Smooth muscle cell (in vitro differentiated cells): ENCODE measurements around the gene SLC4A4. TPM values are rescaled to one million over a fixed set of nuclear protein-coding genes. Genes with fewer than 3 reads are reported as not detected.

ENCODE experiments used
- DNase-seq: peaks from one replicate; lab custom pipeline; 2025; ENCODE audit not compliant: unreplicated experiment; lab: John Stamatoyannopoulos, UW
- H2AFZ ChIP-seq: fragments of 200-600 bp; sonication (generic); 2 replicates; pipeline ENCODE4 v1.6.0; 2016; ENCODE audit warnings: antibody characterized with exemption, low read depth, mild to moderate bottlenecking
- H3F3A ChIP-seq: fragments of 200-600 bp; sonication (generic); 2 replicates; pipeline ENCODE4 v1.6.0; 2017; ENCODE audit warnings: antibody characterized with exemption, low read depth
- H3K27ac ChIP-seq: fragments of 200-600 bp; sonication (generic); 2 replicates; pipeline ENCODE4 v1.5.1; 2016; ENCODE audit warnings: low read depth, mild to moderate bottlenecking
- H3K27me3 ChIP-seq: fragments of 200-600 bp; sonication (generic); 2 replicates; pipeline ENCODE4 v1.6.1; 2016; ENCODE audit warnings: low read depth, mild to moderate bottlenecking
- H3K36me3 ChIP-seq: fragments of 200-600 bp; sonication (generic); 2 replicates; pipeline ENCODE4 v1.5.1; 2016; ENCODE audit warnings: low read depth
- H3K4me1 ChIP-seq: fragments of 200-600 bp; sonication (generic); 2 replicates; pipeline ENCODE4 v1.5.1; 2016; ENCODE audit warnings: low read depth
- H3K4me2 ChIP-seq: fragments of 200-600 bp; sonication (generic); 2 replicates; pipeline ENCODE4 v1.6.0; 2016; ENCODE audit warnings: mild to moderate bottlenecking
- H3K4me3 ChIP-seq: fragments of 200-600 bp; sonication (generic); 2 replicates; pipeline ENCODE4 v1.5.1; 2016; ENCODE audit warnings: mild to moderate bottlenecking
- H3K79me2 ChIP-seq: fragments of 200-600 bp; sonication (generic); 2 replicates; pipeline ENCODE4 v1.6.0; 2016; ENCODE audit warnings: low read depth, mild to moderate bottlenecking
- H3K9ac ChIP-seq: fragments of 200-600 bp; sonication (generic); 2 replicates; pipeline ENCODE4 v1.6.0; 2016; ENCODE audit warnings: low read depth
- H3K9me3 ChIP-seq: fragments of 200-600 bp; sonication (generic); replicated peaks from 2 replicates; pipeline ENCODE4 v1.5.1; 2016; ENCODE audit warnings: low read depth
- H4K20me1 ChIP-seq: fragments of 200-600 bp; sonication (generic); 2 replicates; pipeline ENCODE4 v1.6.0; 2016; ENCODE audit warnings: low read depth
- CTCF ChIP-seq: fragments of 200-600 bp; sonication (generic); IDR thresholded peaks from 2 replicates; pipeline ENCODE4 v1.5.1; 2017; ENCODE audit warnings: borderline replicate concordance, mild to moderate bottlenecking, antibody characterized with exemption; ENCODE audit not compliant: insufficient read depth, poor library complexity, severe bottlenecking
- WGBS: methylation state at CpG from one replicate; pipeline ENCODE4 v1.1.7; 2016; ENCODE audit warnings: low lambda C conversion rate; 5-methylcytosine and 5-hydroxymethylcytosine counted together
- polyA plus RNA-seq: library from polyadenylated mRNA; unstranded; fragments of >200 nt; fragmentation: Nextera tagmentation; extraction: Ambion mirVana; gene quantifications from 2 replicates; pipeline ENCODE4 v1.2.1, GENCODE V29; 2016
- total RNA-seq: library from RNA; depleted of rRNA; stranded (reverse); fragments of >200 nt; gene quantifications from 2 replicates; pipeline ENCODE4 v1.2.3, GENCODE V29; 2014

SLC4A4 gene
- total and polyA plus RNA-seq, 2 experiments from 2014 or later = 1.2 to 4.1 TPM

GRCh38 chr4:71466775-71467174 lies 128.0 kb downstream of the SLC4A4 start:
- H3K27ac ChIP-seq = no peak overlapping the region
- H3K79me2 ChIP-seq = no peaks in the 10 kb centered on the region
- no peak overlapping the region for H3K4me2 ChIP-seq
- H3K4me1 ChIP-seq = no peaks in the 10 kb centered on the region
- H3K9me3 ChIP-seq = no peaks in the 10 kb centered on the region
- no peak overlapping the region for H3K9ac ChIP-seq
- no peaks in the 10 kb centered on the region for H3K36me3 ChIP-seq
- H4K20me1 ChIP-seq = no peaks in the 10 kb centered on the region
- WGBS = 86% methylated on average over 3 of the region's 3 CpGs
- H2AFZ ChIP-seq = no peak overlapping the region
- no peaks in the 10 kb centered on the region for H3F3A ChIP-seq
- no peak for TF ChIP-seq CTCF
- no peak overlapping the region for H3K4me3 ChIP-seq
- no peak for DNase-seq
- H3K27me3 ChIP-seq = no peaks in the 10 kb centered on the region

- Histone ChIP-seq H3K9ac (no peak overlapping the region), H3K9me3 (no peaks in the 10 kb centered on the region), H2AFZ (peak overlapping the region; percentile 13), H3K27me3 (no peaks in the 10 kb centered on the region), H3K4me2 (no peak overlapping the region), H3K4me1 (peaks cover 5% of the 10 kb centered on the region), H3K36me3 (no peaks in the 10 kb centered on the region), H3F3A (no peaks in the 10 kb centered on the region), H4K20me1 (no peaks in the 10 kb centered on the region), H3K27ac (no peak overlapping the region), H3K79me2 (no peaks in the 10 kb centered on the region), H3K4me3 (no peak overlapping the region)
- no peak for TF ChIP-seq CTCF
- WGBS = 53% methylated on average over 2 of the region's 2 CpGs
- DNase-seq = no peak
Measured at GRCh38 chr4:71468116-71468710, 129.4 kb downstream of the SLC4A4 start.

- no peak overlapping the region for H3K27ac ChIP-seq
- H3K9me3 ChIP-seq = no peaks in the 10 kb centered on the region
- H4K20me1 ChIP-seq = no peaks in the 10 kb centered on the region
- peaks cover 5% of the 10 kb centered on the region for H3K4me1 ChIP-seq
- no peak for TF ChIP-seq CTCF
- H3K9ac ChIP-seq = no peak overlapping the region
- H3K4me2 ChIP-seq = no peak overlapping the region
- no peak overlapping the region for H2AFZ ChIP-seq
- H3K27me3 ChIP-seq = no peaks in the 10 kb centered on the region
- no peak overlapping the region for H3K4me3 ChIP-seq
- no peaks in the 10 kb centered on the region for H3K79me2 ChIP-seq
- H3F3A ChIP-seq = no peaks in the 10 kb centered on the region
- DNase-seq = no peak
- H3K36me3 ChIP-seq = no peaks in the 10 kb centered on the region
Measured at GRCh38 chr4:71469541-71469940, 130.7 kb downstream of the SLC4A4 start.

- Histone ChIP-seq H3K9me3 (no peaks in the 10 kb centered on the region), H3F3A (no peaks in the 10 kb centered on the region), H3K27me3 (no peaks in the 10 kb centered on the region), H4K20me1 (no peaks in the 10 kb centered on the region), H3K9ac (no peak overlapping the region), H3K4me3 (no peak overlapping the region), H3K4me2 (no peak overlapping the region), H3K36me3 (no peaks in the 10 kb centered on the region), H3K27ac (no peak overlapping the region), H2AFZ (no peak overlapping the region), H3K4me1 (peaks cover 5% of the 10 kb centered on the region), H3K79me2 (no peaks in the 10 kb centered on the region)
- no peak for DNase-seq
- TF ChIP-seq CTCF = no peak
Measured at GRCh38 chr4:71470524-71470923, 131.7 kb downstream of the SLC4A4 start.
